Endothelial cell (in vitro differentiated cells): ENCODE results near the gene ERC1. TPM values are rescaled to one million over a fixed set of nuclear protein-coding genes. Genes with fewer than 3 reads are reported as not detected.

Experiments used
- DNase-seq: peaks from one replicate; pipeline ENCODE4 v3.0.0; 2021; ENCODE audit warnings: low spot score
- H3K27ac Mint-ChIP-seq: one replicate; pipeline ENCODE4 v1.8.0; 2021; ENCODE audit warnings: mixed read lengths, inconsistent platforms; ENCODE audit not compliant: unreplicated experiment
- H3K27me3 Mint-ChIP-seq: one replicate; pipeline ENCODE4 v1.8.0; 2021; ENCODE audit warnings: mild to moderate bottlenecking, moderate library complexity, mixed read lengths, inconsistent platforms; ENCODE audit not compliant: unreplicated experiment
- H3K36me3 Mint-ChIP-seq: one replicate; pipeline ENCODE4 v1.8.0; 2021; ENCODE audit warnings: mild to moderate bottlenecking, low read depth, mixed read lengths, inconsistent platforms; ENCODE audit not compliant: unreplicated experiment
- H3K4me1 Mint-ChIP-seq: one replicate; pipeline ENCODE4 v1.8.0; 2021; ENCODE audit warnings: mild to moderate bottlenecking, mixed read lengths, inconsistent platforms; ENCODE audit not compliant: unreplicated experiment
- H3K4me3 Mint-ChIP-seq: one replicate; pipeline ENCODE4 v1.8.0; 2021; ENCODE audit warnings: mild to moderate bottlenecking, mixed read lengths, inconsistent platforms; ENCODE audit not compliant: unreplicated experiment
- H3K9me3 Mint-ChIP-seq: one replicate; pipeline ENCODE4 v1.8.0; 2021; ENCODE audit warnings: mixed read lengths, inconsistent platforms; ENCODE audit not compliant: unreplicated experiment
- total RNA-seq: library from RNA; stranded (reverse); fragmentation: NEBNext Ultra II Directional; extraction: Animal tissue kit (Norgen Biotek cat#: 25700); gene quantifications from one replicate; pipeline ENCODE4 v1.2.1, GENCODE V29; 2021; ENCODE audit not compliant: unreplicated experiment
- TF ChIP-seq, protein P1 (sequence below): fragments of 200-600 bp; sonication (generic); IDR thresholded peaks from one replicate; pipeline ENCODE4 v1.5.0; 2021; ENCODE audit warnings: antibody characterized with exemption; ENCODE audit not compliant: unreplicated experiment

Gene ERC1
- total RNA-seq, 1 donor from 2014 or later, result 57.9 TPM

DNA sequence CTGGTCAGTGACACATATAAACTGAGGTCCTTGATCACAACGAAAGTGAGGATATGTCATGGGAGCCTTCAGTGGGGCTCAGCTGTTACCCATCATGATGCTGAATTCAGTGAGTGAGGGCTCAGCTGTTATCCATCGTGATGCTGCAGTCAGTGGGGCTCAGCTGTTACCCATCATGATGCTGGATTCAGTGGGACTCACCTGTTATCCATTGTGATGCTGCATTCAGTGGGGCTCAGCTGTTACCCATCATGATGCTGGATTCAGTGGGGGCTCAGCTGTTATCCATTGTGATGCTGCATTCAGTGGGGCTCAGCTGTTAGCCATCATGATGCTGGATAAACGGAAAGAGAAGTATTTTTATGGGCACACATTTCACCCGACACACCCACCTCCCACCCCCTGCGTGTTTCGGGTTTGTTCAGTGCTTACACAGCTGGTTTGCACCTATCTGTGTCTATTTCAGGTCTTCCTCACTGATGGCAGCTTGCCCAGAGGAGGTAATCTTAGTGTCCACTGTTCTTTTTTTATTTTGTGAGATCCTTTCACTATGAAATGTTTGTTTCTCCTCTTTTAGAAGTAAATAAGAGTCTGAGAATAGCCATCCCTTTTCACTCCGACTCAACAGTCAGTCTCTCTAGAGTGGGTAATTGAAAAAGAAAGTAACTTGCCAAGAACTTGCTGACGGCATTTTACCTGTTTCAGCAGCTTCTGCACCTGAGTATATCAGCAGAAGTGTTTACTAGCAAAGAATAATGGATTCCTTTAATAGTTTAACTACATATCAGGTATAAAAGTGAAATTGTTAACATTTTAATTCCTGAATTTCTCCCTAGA, 183.0 kb downstream of the ERC1 start:
- TF ChIP-seq, protein P1, sequence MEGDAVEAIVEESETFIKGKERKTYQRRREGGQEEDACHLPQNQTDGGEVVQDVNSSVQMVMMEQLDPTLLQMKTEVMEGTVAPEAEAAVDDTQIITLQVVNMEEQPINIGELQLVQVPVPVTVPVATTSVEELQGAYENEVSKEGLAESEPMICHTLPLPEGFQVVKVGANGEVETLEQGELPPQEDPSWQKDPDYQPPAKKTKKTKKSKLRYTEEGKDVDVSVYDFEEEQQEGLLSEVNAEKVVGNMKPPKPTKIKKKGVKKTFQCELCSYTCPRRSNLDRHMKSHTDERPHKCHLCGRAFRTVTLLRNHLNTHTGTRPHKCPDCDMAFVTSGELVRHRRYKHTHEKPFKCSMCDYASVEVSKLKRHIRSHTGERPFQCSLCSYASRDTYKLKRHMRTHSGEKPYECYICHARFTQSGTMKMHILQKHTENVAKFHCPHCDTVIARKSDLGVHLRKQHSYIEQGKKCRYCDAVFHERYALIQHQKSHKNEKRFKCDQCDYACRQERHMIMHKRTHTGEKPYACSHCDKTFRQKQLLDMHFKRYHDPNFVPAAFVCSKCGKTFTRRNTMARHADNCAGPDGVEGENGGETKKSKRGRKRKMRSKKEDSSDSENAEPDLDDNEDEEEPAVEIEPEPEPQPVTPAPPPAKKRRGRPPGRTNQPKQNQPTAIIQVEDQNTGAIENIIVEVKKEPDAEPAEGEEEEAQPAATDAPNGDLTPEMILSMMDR, result no peak

DNA sequence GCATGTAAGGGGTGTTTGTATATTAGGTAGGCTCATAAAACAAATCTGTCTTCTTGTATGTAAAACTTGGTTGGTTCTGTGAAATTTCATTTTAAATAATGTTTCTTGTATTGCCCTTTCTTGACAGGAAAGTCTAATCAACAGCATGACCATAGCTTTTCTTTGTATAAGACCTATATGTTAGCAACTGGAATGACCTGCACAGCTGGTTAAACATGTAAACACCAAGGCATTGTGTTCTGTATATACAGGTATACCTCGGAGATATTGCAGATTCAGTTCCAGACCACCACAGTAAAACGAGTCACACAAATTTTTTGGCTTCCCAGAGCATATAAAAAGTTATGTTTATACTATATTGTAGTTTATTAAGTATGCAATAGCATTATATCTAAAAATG, 183.6 kb downstream of the ERC1 start:
- H3K27ac Mint-ChIP-seq, result no peak overlapping the region
- peaks cover 4% of the 10 kb centered on the region for H3K36me3 Mint-ChIP-seq
- TF ChIP-seq, protein P1, result no peak
- DNase-seq, result no peak
- no peaks in the 10 kb centered on the region for H3K27me3 Mint-ChIP-seq
- H3K9me3 Mint-ChIP-seq, result no peaks in the 10 kb centered on the region
- no peak overlapping the region for H3K4me3 Mint-ChIP-seq
- H3K4me1 Mint-ChIP-seq, result peaks cover 9% of the 10 kb centered on the region

More for the DNA sequence above, 183.0 kb downstream of the ERC1 start:
- H3K27ac Mint-ChIP-seq, result no peak overlapping the region
- H3K27me3 Mint-ChIP-seq, result no peaks in the 10 kb centered on the region
- H3K4me3 Mint-ChIP-seq, result no peak overlapping the region
- H3K9me3 Mint-ChIP-seq, result no peaks in the 10 kb centered on the region
- peaks cover 9% of the 10 kb centered on the region for H3K4me1 Mint-ChIP-seq
- no peak for DNase-seq
- peaks cover 4% of the 10 kb centered on the region for H3K36me3 Mint-ChIP-seq

DNA sequence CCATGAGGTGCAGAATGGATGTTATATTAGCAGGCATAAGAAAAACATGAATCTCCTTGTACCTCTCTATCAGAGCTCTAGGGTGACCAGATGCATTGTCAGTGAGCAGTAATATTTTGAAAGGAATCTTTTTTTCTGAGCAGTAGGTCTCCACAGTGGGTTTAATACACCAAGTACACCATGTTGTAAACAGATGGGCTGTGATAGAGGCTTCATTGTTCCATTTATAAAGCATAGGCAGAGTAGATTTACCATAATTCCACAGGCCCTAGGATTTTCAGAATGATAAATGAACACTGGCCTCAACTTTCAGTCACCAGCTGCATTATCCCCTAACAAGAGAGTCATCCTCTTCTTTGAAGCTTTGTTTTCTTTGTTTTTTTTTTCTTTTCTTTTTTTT, 185.2 kb downstream of the ERC1 start:
- Mint-ChIP-seq H3K27me3 (no peaks in the 10 kb centered on the region), H3K36me3 (peaks cover 4% of the 10 kb centered on the region), H3K4me3 (no peak overlapping the region), H3K9me3 (no peaks in the 10 kb centered on the region), H3K27ac (no peak overlapping the region), H3K4me1 (peaks cover 5% of the 10 kb centered on the region)
- TF ChIP-seq, protein P1, result no peak
- DNase-seq, result no peak

DNA sequence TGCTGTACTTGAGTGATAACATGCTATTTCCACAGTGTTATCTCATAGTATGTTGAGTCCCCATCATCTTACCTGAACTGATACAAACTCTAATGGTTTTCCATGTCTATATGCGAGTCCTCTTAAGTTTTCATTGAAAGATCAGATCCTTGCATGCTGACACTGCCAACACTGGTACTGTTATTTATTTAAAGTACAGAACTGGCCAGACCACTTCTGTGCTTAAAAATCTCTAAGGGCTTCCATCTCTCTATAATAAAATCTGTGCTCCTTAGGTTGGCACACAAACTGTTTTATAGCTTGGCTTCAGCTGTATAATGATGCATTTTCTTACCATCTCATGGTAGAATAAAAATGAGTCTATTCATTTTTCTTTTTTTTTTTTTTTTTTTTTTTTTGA, 188.1 kb downstream of the ERC1 start:
- TF ChIP-seq, protein P1, result no peak
- Mint-ChIP-seq H3K9me3 (no peaks in the 10 kb centered on the region), H3K27ac (no peak overlapping the region), H3K4me1 (no peaks in the 10 kb centered on the region), H3K4me3 (no peak overlapping the region), H3K27me3 (no peaks in the 10 kb centered on the region), H3K36me3 (peaks cover 4% of the 10 kb centered on the region)
- DNase-seq, result no peak

DNA sequence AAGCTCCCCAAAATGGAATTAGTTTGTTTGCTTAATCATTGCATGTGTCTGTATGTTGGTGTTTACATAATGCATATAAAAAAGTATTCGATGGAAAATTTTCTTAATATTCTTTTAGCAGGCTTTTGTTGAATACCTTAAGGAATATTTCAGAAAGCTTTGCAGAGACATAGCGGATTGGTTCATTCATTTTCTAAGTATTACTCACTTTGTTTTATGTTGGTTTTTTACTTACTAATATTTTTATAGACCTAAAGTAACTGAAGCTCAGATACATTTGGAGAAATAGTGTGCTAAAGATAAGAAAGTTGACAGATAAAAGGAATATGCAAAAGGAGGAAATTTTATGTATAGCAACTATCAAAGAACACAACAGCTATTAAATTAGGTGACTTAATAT, 191.0 kb downstream of the ERC1 start:
- TF ChIP-seq, protein P1, result no peak
- H3K27ac Mint-ChIP-seq, result no peak overlapping the region
- no peak overlapping the region for H3K4me3 Mint-ChIP-seq
- no peak for DNase-seq
- no peaks in the 10 kb centered on the region for H3K9me3 Mint-ChIP-seq
- no peaks in the 10 kb centered on the region for H3K27me3 Mint-ChIP-seq
- H3K36me3 Mint-ChIP-seq, result no peaks in the 10 kb centered on the region
- no peaks in the 10 kb centered on the region for H3K4me1 Mint-ChIP-seq
